Renal cortical epithelial cell (primary cell): ENCODE results near the gene TCEANC. TPM values are rescaled to one million over a fixed set of nuclear protein-coding genes. Genes with fewer than 3 reads are reported as not detected.
"Not testable (repeated sequence)": the region's sequence is repeated elsewhere in the genome, so short reads cannot be mapped to it uniquely, and the experiment has no call there.

Experiments used
- DNase-seq: peaks from one replicate; pipeline ENCODE4 v3.0.0-alpha.2; 2011; ENCODE audit warnings: low read depth
- total RNA-seq: library from RNA; depleted of rRNA; stranded (reverse); fragments of >200 nt; gene quantifications from 2 replicates; pipeline ENCODE4 v1.2.3, GENCODE V29; 2014

TCEANC gene, protein sequence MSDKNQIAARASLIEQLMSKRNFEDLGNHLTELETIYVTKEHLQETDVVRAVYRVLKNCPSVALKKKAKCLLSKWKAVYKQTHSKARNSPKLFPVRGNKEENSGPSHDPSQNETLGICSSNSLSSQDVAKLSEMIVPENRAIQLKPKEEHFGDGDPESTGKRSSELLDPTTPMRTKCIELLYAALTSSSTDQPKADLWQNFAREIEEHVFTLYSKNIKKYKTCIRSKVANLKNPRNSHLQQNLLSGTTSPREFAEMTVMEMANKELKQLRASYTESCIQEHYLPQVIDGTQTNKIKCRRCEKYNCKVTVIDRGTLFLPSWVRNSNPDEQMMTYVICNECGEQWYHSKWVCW
- total RNA-seq, result 2.5 and 4.5 TPM in 2 replicates

DNA sequence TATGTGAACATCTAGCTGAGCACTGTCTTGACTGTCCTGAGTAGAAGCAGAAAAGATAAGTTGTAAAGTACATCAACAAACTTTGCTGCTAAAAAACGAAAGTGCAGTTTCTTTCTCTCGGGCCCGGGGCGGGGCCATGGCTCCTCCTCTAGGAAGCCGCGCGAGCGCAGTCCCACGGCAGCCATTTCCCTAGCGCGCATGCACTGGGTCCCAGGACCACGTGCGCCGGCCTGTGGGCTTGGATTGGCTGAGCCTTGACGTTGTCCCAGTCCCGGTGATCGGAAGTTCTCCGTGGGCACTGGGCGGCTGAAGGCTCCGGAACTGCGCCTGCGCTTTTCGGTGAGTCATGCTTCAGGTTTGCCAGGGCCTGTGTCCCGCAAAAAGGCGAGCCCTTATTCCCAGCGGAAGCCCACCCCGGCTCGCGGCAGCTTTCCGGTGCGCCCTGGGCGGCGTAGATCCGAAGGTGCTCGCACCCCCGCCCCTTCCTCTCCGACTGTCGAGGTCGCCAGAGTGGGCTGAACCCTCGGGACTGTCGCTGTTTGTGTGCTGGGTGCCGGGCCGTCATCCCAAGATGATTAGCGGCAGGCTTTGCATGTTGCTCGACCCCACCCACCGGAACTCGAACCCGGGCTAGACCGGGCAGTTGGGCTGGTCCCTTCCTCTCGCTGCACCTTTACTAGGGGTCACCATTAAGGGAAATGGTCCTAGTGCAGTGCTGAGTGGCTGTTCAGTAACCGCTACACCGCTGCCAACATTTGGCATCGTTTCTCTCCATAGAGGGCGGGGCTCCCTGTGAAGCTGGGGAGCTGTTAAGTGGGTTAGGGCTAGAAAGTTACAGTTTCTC, at the start of gene TCEANC:
Gene TCEANC (plus strand): TSS at position 292 of the 844 bp plus-strand sequence. CDS start 9,368 bp downstream, outside the sequence.
- DNase-seq, result peak; percentile 91

- peak; percentile 49 for DNase-seq
Measured at GRCh38 chrX:13605611-13606010, 47.3 kb upstream of the TCEANC start.

GRCh38 chrX:13607331-13607995, 45.5 kb upstream of the TCEANC start:
- no peak for DNase-seq

DNA sequence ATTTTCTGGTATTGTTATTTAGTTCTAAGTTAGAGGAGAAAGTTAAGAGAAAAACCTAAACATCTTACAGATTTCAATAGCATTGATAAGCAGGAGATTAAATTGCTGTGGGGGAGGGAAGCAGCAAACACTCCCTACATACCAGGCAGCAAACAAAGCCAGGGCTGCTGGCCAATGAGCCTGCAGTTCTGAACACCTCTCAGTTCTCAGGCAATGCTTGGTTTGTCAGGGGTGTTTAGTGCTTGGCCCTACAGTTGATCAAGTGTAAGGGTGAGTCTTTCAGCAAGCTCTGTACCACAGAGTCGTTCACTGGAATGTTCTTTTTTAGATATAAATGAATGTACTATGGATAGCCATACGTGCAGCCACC, 45.0 kb upstream of the TCEANC start:
- DNase-seq, result no peak

- no peak for DNase-seq
Measured at GRCh38 chrX:13614154-13614553, 38.8 kb upstream of the TCEANC start.

- no peak for DNase-seq
Measured at GRCh38 chrX:13620207-13620606, 32.7 kb upstream of the TCEANC start.

DNA sequence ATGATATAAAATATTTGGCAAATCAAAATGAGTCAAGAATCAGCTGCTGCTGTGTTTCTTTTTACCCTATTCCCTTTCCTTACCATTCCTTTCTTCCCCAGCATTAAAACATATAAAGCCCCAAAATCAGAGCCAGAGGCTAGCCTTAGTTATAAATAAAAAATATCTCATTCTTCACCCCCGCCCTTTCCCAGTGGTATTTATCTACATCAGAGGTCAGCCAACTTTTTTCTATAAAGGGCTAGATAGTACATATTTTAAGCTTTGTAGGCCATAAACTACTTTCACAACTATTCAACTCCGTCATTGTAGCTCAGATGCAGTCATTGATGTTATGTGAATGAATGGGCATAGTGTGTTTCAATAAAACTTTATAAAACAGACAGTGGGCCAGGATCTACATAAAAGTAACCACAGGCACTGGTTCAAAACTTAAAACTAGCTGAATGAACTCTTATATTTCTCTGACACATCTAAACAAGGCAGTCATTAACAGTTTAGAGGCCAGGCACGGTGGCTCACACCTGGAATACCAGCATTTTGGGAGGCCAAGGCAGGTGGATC, 30.5 kb upstream of the TCEANC start:
- no peak for DNase-seq

GRCh38 chrX:13627306-13627705, 25.6 kb upstream of the TCEANC start:
- no peak for DNase-seq

- DNase-seq, result not testable (repeated sequence)
Measured at GRCh38 chrX:13637224-13637623, 15.7 kb upstream of the TCEANC start.

DNA sequence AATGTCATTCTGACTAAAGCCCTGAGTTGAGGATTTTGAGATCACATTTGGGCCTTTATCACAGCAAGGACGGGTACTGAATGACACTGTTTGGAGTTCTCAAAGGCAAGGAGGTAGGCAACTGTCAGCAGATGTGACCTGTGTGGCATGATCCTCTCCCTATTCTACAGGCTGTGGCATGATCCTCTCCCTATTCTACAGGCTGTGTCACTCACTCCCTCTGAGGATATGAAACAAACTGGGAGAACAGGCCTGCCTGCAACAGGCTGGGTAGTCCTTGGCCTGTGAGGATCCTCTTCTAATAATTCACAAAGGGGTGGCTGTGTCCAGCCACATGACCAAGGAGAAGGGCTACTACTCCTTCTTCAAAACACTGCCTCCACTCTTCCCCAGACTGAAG, 14.9 kb upstream of the TCEANC start:
- no peak for DNase-seq

DNA sequence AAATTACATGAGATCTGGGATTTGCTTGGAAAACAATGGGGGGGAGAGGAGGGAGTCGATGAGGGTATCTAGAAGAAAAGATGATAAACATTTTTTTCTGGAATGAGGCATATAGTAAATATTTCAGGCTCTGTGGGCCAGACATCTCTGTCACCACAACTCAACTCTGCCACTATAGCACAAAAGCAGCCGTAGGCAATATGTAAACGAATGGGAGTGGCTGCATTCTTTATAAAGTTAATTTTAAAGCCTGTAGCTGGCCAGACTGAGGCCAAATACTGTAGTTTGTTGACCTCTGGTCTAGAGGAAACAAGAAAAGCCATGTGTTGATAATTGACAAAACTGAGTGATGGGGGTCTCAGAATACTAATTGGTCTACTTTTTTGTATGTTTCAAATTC, 14.1 kb upstream of the TCEANC start:
- peak; percentile 67 for DNase-seq

DNA sequence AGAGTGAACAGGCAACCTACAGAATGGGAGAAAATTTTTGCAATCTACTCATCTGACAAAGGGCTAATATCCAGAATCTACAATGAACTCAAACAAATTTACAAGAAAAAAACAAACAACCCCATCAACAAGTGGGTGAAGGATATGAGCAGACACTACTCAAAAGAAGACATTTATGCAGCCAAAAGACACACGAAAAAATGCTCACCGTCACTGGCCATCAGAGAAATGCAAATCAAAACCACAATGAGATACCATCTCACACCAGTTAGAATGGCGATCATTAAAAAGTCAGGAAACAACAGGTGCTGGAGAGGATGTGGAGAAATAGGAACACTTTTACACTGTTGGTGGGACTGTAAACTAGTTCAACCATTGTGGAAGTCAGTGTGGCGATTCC, 11.3 kb upstream of the TCEANC start:
- DNase-seq, result not testable (repeated sequence)

GRCh38 chrX:13645464-13646153, 7.3 kb upstream of the TCEANC start:
- no peak for DNase-seq

DNA sequence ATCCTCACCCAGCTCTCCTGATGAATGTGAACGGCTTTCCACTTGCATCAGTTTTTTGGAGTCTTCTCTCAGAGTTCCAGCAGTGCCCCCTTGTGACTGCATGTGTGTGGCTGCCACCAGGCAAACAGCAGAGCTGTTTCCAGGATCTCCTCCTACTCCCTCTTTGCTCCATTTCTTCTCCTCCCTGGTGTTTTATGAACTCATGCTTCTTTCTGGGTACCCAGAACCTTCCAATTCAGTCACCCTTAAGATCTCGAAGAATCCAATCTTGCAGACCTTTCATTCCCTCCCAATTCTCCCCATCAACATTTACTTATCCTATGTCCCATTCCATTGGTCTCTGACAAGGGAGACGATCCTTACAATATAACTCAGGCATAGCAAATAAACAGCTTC, 6.8 kb upstream of the TCEANC start:
- peak; percentile 38 for DNase-seq

GRCh38 chrX:13647709-13648212, 5.2 kb upstream of the TCEANC start:
- no peak for DNase-seq

GRCh38 chrX:13648336-13648735, 4.6 kb upstream of the TCEANC start:
- DNase-seq, result not testable (repeated sequence)

DNA sequence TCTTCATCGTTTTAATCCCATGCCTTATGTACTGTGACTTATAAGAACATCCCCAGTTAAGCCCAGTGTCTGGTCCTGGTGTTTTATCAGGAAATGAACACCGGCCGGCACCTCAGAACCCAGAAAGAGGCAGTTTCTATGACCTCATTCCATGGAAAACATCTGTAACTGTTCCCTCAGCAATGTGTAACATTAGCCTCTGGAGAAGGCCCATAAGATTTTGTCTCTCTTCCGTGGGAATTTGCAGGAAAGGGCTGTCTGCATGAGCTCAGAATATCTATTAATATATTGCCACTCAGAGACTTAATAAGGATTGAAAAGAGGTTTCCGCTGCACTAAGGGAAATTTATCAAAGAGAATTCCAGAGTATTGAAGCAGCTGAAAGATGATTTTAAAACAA, 3.1 kb upstream of the TCEANC start:
- DNase-seq, result no peak

- DNase-seq, result no peak
Measured at GRCh38 chrX:13650318-13650717, 2.6 kb upstream of the TCEANC start.

- DNase-seq, result no peak
Measured at GRCh38 chrX:13651150-13651549, 1.8 kb upstream of the TCEANC start.

DNA sequence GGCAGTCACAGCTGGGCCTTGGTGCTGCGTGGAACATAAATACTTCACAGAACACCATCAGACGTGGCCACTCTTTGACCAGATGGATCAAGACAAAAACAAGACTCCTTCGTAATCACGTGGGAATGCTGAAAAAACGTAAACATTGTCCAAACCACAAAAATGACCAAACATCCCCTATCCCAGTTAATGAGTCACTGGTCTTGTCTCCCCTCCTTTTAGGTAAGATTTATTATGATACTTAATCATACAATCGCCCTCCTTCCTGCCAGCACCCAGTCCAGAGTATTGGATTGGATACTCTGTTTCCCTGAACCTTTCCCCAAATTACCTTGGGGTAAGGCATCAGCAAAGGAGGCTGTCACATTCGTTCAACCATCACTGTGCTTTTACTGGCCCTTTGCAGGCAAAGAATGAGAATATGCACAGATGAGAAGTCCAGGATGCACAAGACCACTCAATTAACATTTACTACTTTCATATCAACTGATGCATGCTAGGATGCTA, 601 bp upstream of the TCEANC start:
- peak; percentile 81 for DNase-seq

DNA sequence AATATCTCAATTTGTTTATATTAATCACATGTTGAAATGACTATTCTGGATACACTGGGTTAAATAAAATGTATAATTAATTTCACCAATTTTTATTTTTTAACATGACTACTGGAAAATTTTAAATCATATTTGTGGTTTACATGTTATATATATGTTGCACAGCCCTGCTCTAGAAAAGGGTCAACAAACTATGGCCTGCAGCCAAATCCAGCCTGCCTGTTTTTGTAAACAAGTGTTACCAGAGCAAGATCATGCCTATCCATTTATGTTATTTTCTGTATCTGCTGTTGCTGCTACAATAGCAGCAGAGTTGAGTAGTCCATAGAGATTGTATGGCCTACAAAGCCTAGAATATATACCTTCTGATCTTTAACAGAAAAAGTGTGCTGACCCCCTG, 1.2 kb downstream of the TCEANC start:
- no peak for DNase-seq
